Epithelial cell of prostate (primary cell): ENCODE results near the gene IL1RAPL1.

Source experiments
- DNase-seq: peaks from one replicate; pipeline ENCODE4 v3.0.0-alpha.2; 2011; ENCODE audit warnings: low read depth, low spot score
- H3K27ac ChIP-seq: fragments of 450-650 bp; 2 replicates; pipeline ENCODE4 v1.5.1; 2017; ENCODE audit warnings: mild to moderate bottlenecking

IL1RAPL1 gene

GRCh38 chrX:29561417-29561816 lies 974.2 kb downstream of the IL1RAPL1 start:
- no peak for DNase-seq
- H3K27ac ChIP-seq = no peak overlapping the region

GRCh38 chrX:29580560-29580959 lies 993.3 kb downstream of the IL1RAPL1 start:
- no peak overlapping the region for H3K27ac ChIP-seq
- no peak for DNase-seq

- DNase-seq = no peak
- H3K27ac ChIP-seq = no peak overlapping the region
Measured at GRCh38 chrX:29581223-29581622, 994.0 kb downstream of the IL1RAPL1 start.

- no peak for DNase-seq
- H3K27ac ChIP-seq = no peak overlapping the region
Measured at GRCh38 chrX:29587107-29587506, 999.9 kb downstream of the IL1RAPL1 start.

- H3K27ac ChIP-seq = no peak overlapping the region
- DNase-seq = no peak
Measured at GRCh38 chrX:29590921-29591320, 1003.7 kb downstream of the IL1RAPL1 start.

- no peak for DNase-seq
- no peak overlapping the region for H3K27ac ChIP-seq
Measured at GRCh38 chrX:29604381-29604780, 1017.1 kb downstream of the IL1RAPL1 start.

- no peak overlapping the region for H3K27ac ChIP-seq
- no peak for DNase-seq
Measured at GRCh38 chrX:29617276-29617675, 1030.0 kb downstream of the IL1RAPL1 start.

- no peak for DNase-seq
Measured at GRCh38 chrX:29617725-29618124, 1030.5 kb downstream of the IL1RAPL1 start.

GRCh38 chrX:29627833-29628232 lies 1040.6 kb downstream of the IL1RAPL1 start:
- no peak overlapping the region for H3K27ac ChIP-seq
- no peak for DNase-seq

More at GRCh38 chrX:29617725-29618124, 1030.5 kb downstream of the IL1RAPL1 start:
- no peak overlapping the region for H3K27ac ChIP-seq

GRCh38 chrX:29634516-29634915 lies 1047.3 kb downstream of the IL1RAPL1 start:
- DNase-seq = no peak
- no peak overlapping the region for H3K27ac ChIP-seq

- DNase-seq = no peak
- H3K27ac ChIP-seq = no peak overlapping the region
Measured at GRCh38 chrX:29636331-29636730, 1049.1 kb downstream of the IL1RAPL1 start.

GRCh38 chrX:29640106-29640505 lies 1052.9 kb downstream of the IL1RAPL1 start:
- H3K27ac ChIP-seq = no peak overlapping the region
- no peak for DNase-seq

- no peak for DNase-seq
Measured at GRCh38 chrX:29641461-29641860, 1054.2 kb downstream of the IL1RAPL1 start.

GRCh38 chrX:29643181-29643580 lies 1055.9 kb downstream of the IL1RAPL1 start:
- DNase-seq = no peak
- no peak overlapping the region for H3K27ac ChIP-seq

More at GRCh38 chrX:29641461-29641860, 1054.2 kb downstream of the IL1RAPL1 start:
- H3K27ac ChIP-seq = no peak overlapping the region

- no peak for DNase-seq
- no peak overlapping the region for H3K27ac ChIP-seq
Measured at GRCh38 chrX:29648161-29648560, 1060.9 kb downstream of the IL1RAPL1 start.

GRCh38 chrX:29652484-29652883 lies 1065.2 kb downstream of the IL1RAPL1 start:
- DNase-seq = no peak
- no peak overlapping the region for H3K27ac ChIP-seq

GRCh38 chrX:29653721-29654120 lies 1066.5 kb downstream of the IL1RAPL1 start:
- H3K27ac ChIP-seq = no peak overlapping the region
- DNase-seq = no peak

GRCh38 chrX:29659911-29660310 lies 1072.7 kb downstream of the IL1RAPL1 start:
- H3K27ac ChIP-seq = no peak overlapping the region
- DNase-seq = no peak

GRCh38 chrX:29661290-29661689 lies 1074.0 kb downstream of the IL1RAPL1 start:
- no peak for DNase-seq
- peak overlapping the region; percentile 89 for H3K27ac ChIP-seq

- DNase-seq = peak; percentile 44
- peak overlapping the region; percentile 89 for H3K27ac ChIP-seq
Measured at GRCh38 chrX:29662101-29662500, 1074.9 kb downstream of the IL1RAPL1 start.

- peak overlapping the region; percentile 89 for H3K27ac ChIP-seq
Measured at GRCh38 chrX:29662759-29663503, 1075.7 kb downstream of the IL1RAPL1 start.

GRCh38 chrX:29665532-29665931 lies 1078.3 kb downstream of the IL1RAPL1 start:
- no peak for DNase-seq
- no peak overlapping the region for H3K27ac ChIP-seq

More at GRCh38 chrX:29662759-29663503, 1075.7 kb downstream of the IL1RAPL1 start:
- peak; percentile 85 for DNase-seq
